Kidney epithelial cell (primary cell): ENCODE measurements around the gene SLC38A3. TPM values are rescaled to one million over a fixed set of nuclear protein-coding genes. Genes with fewer than 3 reads are reported as not detected.
A peak's percentile ranks its signal among the peaks of the same experiment; 100 is the strongest.

Experiments used
- DNase-seq: peaks from one replicate; pipeline ENCODE4 v3.0.0-alpha.2; 2010; ENCODE audit warnings: low read depth
- H3K27me3 ChIP-seq: 2 replicates; pipeline ENCODE4 v1.6.0; 2011; ENCODE audit warnings: low read length; ENCODE audit not compliant: control insufficient read depth, insufficient read depth
- H3K36me3 ChIP-seq: 2 replicates; pipeline ENCODE4 v1.5.1; 2011; ENCODE audit warnings: low read length; ENCODE audit not compliant: control insufficient read depth, insufficient read depth
- H3K4me3 ChIP-seq: 2 replicates; pipeline ENCODE4 v1.5.1; 2011; ENCODE audit warnings: low read depth, mild to moderate bottlenecking, control low read depth, low read length
- CTCF ChIP-seq: IDR thresholded peaks from 2 replicates; pipeline ENCODE4 v1.5.1; 2011; ENCODE audit warnings: mild to moderate bottlenecking, moderate library complexity, low read length, control low read depth, inconsistent platforms; ENCODE audit not compliant: insufficient read depth, poor library complexity, severe bottlenecking
- total RNA-seq: library from RNA; depleted of rRNA; stranded (reverse); fragments of >200 nt; gene quantifications from 2 replicates; pipeline ENCODE4 v1.2.3, GENCODE V29; 2015

The SLC38A3 gene
- total RNA-seq, 1 donor from 2014 or later = 0.13 TPM

GRCh38 chr3:50266836-50267235, 61.8 kb downstream of the SLC38A3 start:
- H3K36me3 ChIP-seq = no peaks in the 10 kb centered on the region
- peak overlapping the region; percentile 37 for H3K4me3 ChIP-seq
- TF ChIP-seq CTCF = no peak
- no peaks in the 10 kb centered on the region for H3K27me3 ChIP-seq
- no peak for DNase-seq

GRCh38 chr3:50267280-50267913, 62.3 kb downstream of the SLC38A3 start:
- no peaks in the 10 kb centered on the region for H3K27me3 ChIP-seq
- H3K36me3 ChIP-seq = no peaks in the 10 kb centered on the region
- DNase-seq = no peak
- TF ChIP-seq CTCF = no peak
- peak overlapping the region; percentile 37 for H3K4me3 ChIP-seq

- no peak for TF ChIP-seq CTCF
- H3K4me3 ChIP-seq = no peak overlapping the region
- H3K36me3 ChIP-seq = no peaks in the 10 kb centered on the region
- no peak for DNase-seq
- H3K27me3 ChIP-seq = peaks cover 3% of the 10 kb centered on the region
Measured at GRCh38 chr3:50268276-50268675, 63.2 kb downstream of the SLC38A3 start.

- no peaks in the 10 kb centered on the region for H3K36me3 ChIP-seq
- no peak for TF ChIP-seq CTCF
- peak; percentile 41 for DNase-seq
- peaks cover 9% of the 10 kb centered on the region for H3K27me3 ChIP-seq
- H3K4me3 ChIP-seq = peak within 1 kb of the TSS; percentile 15
Measured at GRCh38 chr3:50268703-50269451, 63.8 kb downstream of the SLC38A3 start, which contains the start of gene SEMA3B. Gene SEMA3B (plus strand): TSS chr3:50269147. CDS start chr3:50269241, 94 bp downstream.

- peak overlapping the region; percentile 15 for H3K4me3 ChIP-seq
- no peak for TF ChIP-seq CTCF
- H3K27me3 ChIP-seq = peaks cover 11% of the 10 kb centered on the region
- no peaks in the 10 kb centered on the region for H3K36me3 ChIP-seq
- DNase-seq = no peak
Measured at GRCh38 chr3:50269460-50269859, 64.4 kb downstream of the SLC38A3 start.

- H3K4me3 ChIP-seq = no peak overlapping the region
- DNase-seq = no peak
- peaks cover 16% of the 10 kb centered on the region for H3K27me3 ChIP-seq
- H3K36me3 ChIP-seq = no peaks in the 10 kb centered on the region
- TF ChIP-seq CTCF = no peak
Measured at GRCh38 chr3:50269977-50270413, 64.9 kb downstream of the SLC38A3 start.
